ENCODE results near the gene CLVS2.

CLVS2 gene

DNA sequence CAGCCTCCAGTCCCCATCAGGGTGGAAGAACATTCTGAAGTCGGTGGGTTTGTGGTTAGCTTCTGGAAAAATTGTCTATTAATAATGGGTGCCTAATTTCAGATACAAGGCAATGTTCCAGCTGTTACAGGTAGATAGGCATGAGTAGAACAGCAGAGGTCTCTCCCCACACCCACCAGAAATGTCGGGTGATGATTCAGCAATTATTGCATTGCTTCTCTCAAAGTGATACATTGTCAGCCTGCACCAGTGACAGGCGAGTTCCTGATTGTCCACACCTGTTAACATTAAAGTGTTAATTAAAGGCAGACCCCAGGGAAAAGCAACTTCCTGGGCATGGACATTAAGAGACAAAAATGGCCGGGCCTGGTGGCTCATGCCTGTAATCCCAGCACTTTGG is 18.9 kb upstream of the CLVS2 start:
- ChIA-PET POLR2A (no interaction called here), CTCF (no interaction called here)
- Histone ChIP-seq H3K4me3 (ENCODE audit: control insufficient read depth in 1 of 7, extremely low read depth in 1 of 7, insufficient read depth in 4 of 7, low read depth in 2 of 7, low read length in 6 of 7) (no peak overlapping the region), H3K36me3 (ENCODE audit: control insufficient read depth in 4 of 4, insufficient read depth in 4 of 4, low read length in 3 of 4) (no peaks in the 10 kb centered on the region), H3K27me3 (replicated peaks in 2 of 5; ENCODE audit: control insufficient read depth in 4 of 5, insufficient read depth in 5 of 5, low read length in 4 of 5) (no peaks in the 10 kb centered on the region), H3K9me3 (ENCODE audit: control extremely low read depth in 1 of 5, control insufficient read depth in 4 of 5, insufficient read depth in 2 of 5, low read depth in 1 of 5, low read length in 4 of 5) (no peaks in the 10 kb centered on the region), H3K27ac (ENCODE audit: insufficient read depth in 1 of 2, low read depth in 1 of 2, low read length in 2 of 2, poor library complexity in 1 of 2, severe bottlenecking in 2 of 2) (no peak overlapping the region), H3K4me1 (ENCODE audit: control extremely low read depth in 1 of 4, control insufficient read depth in 4 of 4, insufficient read depth in 4 of 4, low read length in 3 of 4) (no peaks in the 10 kb centered on the region)
- no peak for DNase-seq
- WGBS (ENCODE audit: insufficient coverage): 86% methylated on average over 3 of the region's 4 CpGs

DNA sequence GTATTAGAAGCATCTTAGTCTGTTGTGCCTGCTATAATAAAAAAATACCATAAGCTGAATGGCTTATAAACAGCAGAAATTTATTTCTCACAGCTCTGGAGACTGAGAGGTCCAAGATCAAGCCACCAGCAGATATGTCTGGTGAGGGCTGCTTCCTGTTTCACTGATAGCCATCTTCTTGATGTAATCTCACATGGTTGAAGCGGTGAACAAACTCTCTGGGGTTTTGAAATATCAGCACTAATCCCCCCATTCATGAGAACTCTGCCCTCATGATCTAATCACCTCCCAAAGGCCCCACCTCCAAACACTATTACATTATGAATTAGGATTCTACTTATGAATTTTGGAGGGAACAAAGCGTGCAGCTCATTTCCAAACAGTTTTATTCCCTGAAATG is 11.6 kb upstream of the CLVS2 start:
- no peaks in the 10 kb centered on the region for H3K27me3 ChIP-seq (replicated peaks in 2 of 5; ENCODE audit: control insufficient read depth in 4 of 5, insufficient read depth in 5 of 5, low read length in 4 of 5)
- no peaks in the 10 kb centered on the region for H3K4me1 ChIP-seq (ENCODE audit: control extremely low read depth in 1 of 4, control insufficient read depth in 4 of 4, insufficient read depth in 4 of 4, low read length in 3 of 4)
- CTCF ChIA-PET: no interaction called here
- no peaks in the 10 kb centered on the region for H3K9me3 ChIP-seq (ENCODE audit: control extremely low read depth in 1 of 5, control insufficient read depth in 4 of 5, insufficient read depth in 2 of 5, low read depth in 1 of 5, low read length in 4 of 5)
- 20% methylated on average over 1 of the region's 2 CpGs for WGBS (ENCODE audit: insufficient coverage)
- no peak for DNase-seq
- no peaks in the 10 kb centered on the region for H3K36me3 ChIP-seq (ENCODE audit: control insufficient read depth in 4 of 4, insufficient read depth in 4 of 4, low read length in 3 of 4)
- H3K27ac ChIP-seq (ENCODE audit: insufficient read depth in 1 of 2, low read depth in 1 of 2, low read length in 2 of 2, poor library complexity in 1 of 2, severe bottlenecking in 2 of 2): no peak overlapping the region
- POLR2A ChIA-PET: no interaction called here
- H3K4me3 ChIP-seq (ENCODE audit: control insufficient read depth in 1 of 7, extremely low read depth in 1 of 7, insufficient read depth in 4 of 7, low read depth in 2 of 7, low read length in 6 of 7): no peak overlapping the region

GRCh38 chr6:122994256-122994655 is 1.8 kb upstream of the CLVS2 start:
- Histone ChIP-seq H3K9me3 (ENCODE audit: control extremely low read depth in 1 of 5, control insufficient read depth in 4 of 5, insufficient read depth in 2 of 5, low read depth in 1 of 5, low read length in 4 of 5) (peaks cover 0 to 2% (median 0%) of the 10 kb centered on the region in 5 experiments), H3K4me3 (ENCODE audit: control insufficient read depth in 1 of 7, extremely low read depth in 1 of 7, insufficient read depth in 4 of 7, low read depth in 2 of 7, low read length in 6 of 7) (no peak overlapping the region), H3K36me3 (ENCODE audit: control insufficient read depth in 4 of 4, insufficient read depth in 4 of 4, low read length in 3 of 4) (no peaks in the 10 kb centered on the region), H3K27me3 (replicated peaks in 2 of 5; ENCODE audit: control insufficient read depth in 4 of 5, insufficient read depth in 5 of 5, low read length in 4 of 5) (peaks cover 12 to 52% (median 40%) of the 10 kb centered on the region in 5 experiments), H3K4me1 (ENCODE audit: control extremely low read depth in 1 of 4, control insufficient read depth in 4 of 4, insufficient read depth in 4 of 4, low read length in 3 of 4) (peaks cover 0 to 8% (median 3%) of the 10 kb centered on the region in 4 experiments), H3K27ac (ENCODE audit: insufficient read depth in 1 of 2, low read depth in 1 of 2, low read length in 2 of 2, poor library complexity in 1 of 2, severe bottlenecking in 2 of 2) (no peak overlapping the region)
- CTCF ChIA-PET: no interaction called here
- WGBS (ENCODE audit: insufficient coverage): 73% methylated on average over 3 of the region's 3 CpGs
- POLR2A ChIA-PET: no interaction called here
- DNase-seq: no peak

DNA sequence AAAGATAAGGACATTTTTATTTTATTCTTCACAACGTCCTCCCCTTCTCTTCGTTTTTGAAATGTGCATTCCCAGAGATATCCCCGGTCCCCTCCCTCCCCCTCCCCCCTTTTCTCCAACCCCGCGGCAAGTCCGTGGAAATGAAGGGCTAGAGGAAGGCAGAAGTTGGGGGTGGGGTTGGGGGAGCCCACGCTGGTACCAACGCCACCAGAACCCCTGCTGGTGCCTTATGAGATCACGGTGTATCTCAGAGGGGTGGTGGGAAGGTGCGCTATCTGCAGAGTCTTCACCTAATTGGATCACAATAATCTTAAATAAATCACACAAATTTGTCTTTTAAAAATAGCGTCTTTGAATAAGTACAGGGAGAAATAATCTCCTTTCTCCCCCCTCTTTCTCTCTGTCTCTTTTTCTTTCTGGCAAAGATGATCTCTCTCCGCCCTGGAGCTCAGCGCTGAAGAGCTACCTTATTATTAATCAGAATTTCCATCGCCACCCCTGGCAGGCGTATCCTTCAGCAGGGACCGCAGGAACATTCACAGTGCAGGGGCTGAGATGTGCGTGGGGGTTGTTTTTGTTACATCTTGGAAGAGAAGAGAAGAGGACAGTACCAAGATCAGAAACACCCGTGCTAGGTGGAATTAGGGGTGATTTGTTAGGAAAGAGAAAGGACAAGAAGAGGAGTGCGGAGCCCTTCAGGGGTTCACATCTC is 915 bp downstream of the CLVS2 start:
- peaks cover 0 to 8% (median 3%) of the 10 kb centered on the region in 4 experiments for H3K4me1 ChIP-seq (ENCODE audit: control extremely low read depth in 1 of 4, control insufficient read depth in 4 of 4, insufficient read depth in 4 of 4, low read length in 3 of 4)

GRCh38 chr6:122997541-122998150 is 1.6 kb downstream of the CLVS2 start:
- H3K27ac ChIP-seq (ENCODE audit: insufficient read depth in 1 of 2, low read depth in 1 of 2, low read length in 2 of 2, poor library complexity in 1 of 2, severe bottlenecking in 2 of 2): no peak overlapping the region
- ChIA-PET CTCF (no interaction called here), POLR2A (no interaction called here)
- H3K9me3 ChIP-seq (ENCODE audit: control extremely low read depth in 1 of 5, control insufficient read depth in 4 of 5, insufficient read depth in 2 of 5, low read depth in 1 of 5, low read length in 4 of 5): peaks cover 0 to 2% (median 0%) of the 10 kb centered on the region in 5 experiments
- H3K4me1 ChIP-seq (ENCODE audit: control extremely low read depth in 1 of 4, control insufficient read depth in 4 of 4, insufficient read depth in 4 of 4, low read length in 3 of 4): peaks cover 0 to 8% (median 3%) of the 10 kb centered on the region in 4 experiments
- H3K36me3 ChIP-seq (ENCODE audit: control insufficient read depth in 4 of 4, insufficient read depth in 4 of 4, low read length in 3 of 4): no peaks in the 10 kb centered on the region
- peaks cover 12 to 59% (median 35%) of the 10 kb centered on the region in 5 experiments for H3K27me3 ChIP-seq (replicated peaks in 2 of 5; ENCODE audit: control insufficient read depth in 4 of 5, insufficient read depth in 5 of 5, low read length in 4 of 5)
- no peak overlapping the region for H3K4me3 ChIP-seq (ENCODE audit: control insufficient read depth in 1 of 7, extremely low read depth in 1 of 7, insufficient read depth in 4 of 7, low read depth in 2 of 7, low read length in 6 of 7)
- WGBS (ENCODE audit: insufficient coverage): 91% methylated on average over 13 of the region's 13 CpGs
- no peak for DNase-seq

More for the DNA sequence above, 915 bp downstream of the CLVS2 start:
- no peak for DNase-seq
- Histone ChIP-seq H3K27me3 (replicated peaks in 2 of 5; ENCODE audit: control insufficient read depth in 4 of 5, insufficient read depth in 5 of 5, low read length in 4 of 5) (peaks cover 12 to 59% (median 38%) of the 10 kb centered on the region in 5 experiments), H3K36me3 (ENCODE audit: control insufficient read depth in 4 of 4, insufficient read depth in 4 of 4, low read length in 3 of 4) (no peaks in the 10 kb centered on the region), H3K27ac (ENCODE audit: insufficient read depth in 1 of 2, low read depth in 1 of 2, low read length in 2 of 2, poor library complexity in 1 of 2, severe bottlenecking in 2 of 2) (no peak overlapping the region), H3K9me3 (ENCODE audit: control extremely low read depth in 1 of 5, control insufficient read depth in 4 of 5, insufficient read depth in 2 of 5, low read depth in 1 of 5, low read length in 4 of 5) (peaks cover 0 to 2% (median 0%) of the 10 kb centered on the region in 5 experiments), H3K4me3 (ENCODE audit: control insufficient read depth in 1 of 7, extremely low read depth in 1 of 7, insufficient read depth in 4 of 7, low read depth in 2 of 7, low read length in 6 of 7) (no peak overlapping the region)
- WGBS (ENCODE audit: insufficient coverage): 61% methylated on average over 3 of the region's 19 CpGs
- ChIA-PET CTCF (no interaction called here), POLR2A (no interaction called here)

- Histone ChIP-seq H3K27me3 (replicated peaks in 2 of 5; ENCODE audit: control insufficient read depth in 4 of 5, insufficient read depth in 5 of 5, low read length in 4 of 5) (peaks cover 12 to 59% (median 35%) of the 10 kb centered on the region in 5 experiments), H3K27ac (ENCODE audit: insufficient read depth in 1 of 2, low read depth in 1 of 2, low read length in 2 of 2, poor library complexity in 1 of 2, severe bottlenecking in 2 of 2) (no peak overlapping the region), H3K9me3 (ENCODE audit: control extremely low read depth in 1 of 5, control insufficient read depth in 4 of 5, insufficient read depth in 2 of 5, low read depth in 1 of 5, low read length in 4 of 5) (peaks cover 0 to 2% (median 0%) of the 10 kb centered on the region in 5 experiments), H3K4me3 (ENCODE audit: control insufficient read depth in 1 of 7, extremely low read depth in 1 of 7, insufficient read depth in 4 of 7, low read depth in 2 of 7, low read length in 6 of 7) (no peak overlapping the region), H3K36me3 (ENCODE audit: control insufficient read depth in 4 of 4, insufficient read depth in 4 of 4, low read length in 3 of 4) (no peaks in the 10 kb centered on the region), H3K4me1 (ENCODE audit: control extremely low read depth in 1 of 4, control insufficient read depth in 4 of 4, insufficient read depth in 4 of 4, low read length in 3 of 4) (peaks cover 0 to 8% (median 3%) of the 10 kb centered on the region in 4 experiments)
- ChIA-PET CTCF (no interaction called here), POLR2A (no interaction called here)
- DNase-seq: no peak
- 50% methylated on average over 1 of the region's 5 CpGs for WGBS (ENCODE audit: insufficient coverage)
Measured at GRCh38 chr6:122998403-122998975, 2.5 kb downstream of the CLVS2 start.

DNA sequence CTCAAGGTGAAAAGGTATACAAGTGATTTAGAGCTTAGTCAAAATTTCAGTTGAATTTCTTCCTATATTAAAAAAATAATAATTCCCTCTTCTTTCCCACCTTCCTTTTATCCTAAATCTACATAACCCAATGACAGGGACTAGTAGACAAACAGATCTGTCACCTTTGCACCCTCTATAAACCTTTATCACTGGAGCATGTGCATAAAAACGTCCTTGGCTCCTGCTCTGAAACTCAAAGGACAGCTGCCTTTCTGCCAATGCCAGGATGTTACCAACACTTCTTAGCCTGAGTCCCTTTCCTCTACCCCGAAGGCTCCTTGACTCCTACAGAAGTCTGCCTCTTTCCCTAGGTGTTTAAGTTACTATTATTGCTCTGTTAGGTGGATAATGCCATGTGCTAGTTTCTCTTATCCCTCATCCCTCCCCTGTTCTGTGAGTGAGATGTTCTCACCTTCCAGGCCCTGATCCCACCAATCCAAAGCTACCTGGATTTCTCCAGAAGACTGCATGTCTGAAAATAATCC is 4.3 kb downstream of the CLVS2 start:
- Histone ChIP-seq H3K36me3 (ENCODE audit: control insufficient read depth in 4 of 4, insufficient read depth in 4 of 4, low read length in 3 of 4) (no peaks in the 10 kb centered on the region), H3K4me3 (ENCODE audit: control insufficient read depth in 1 of 7, extremely low read depth in 1 of 7, insufficient read depth in 4 of 7, low read depth in 2 of 7, low read length in 6 of 7) (no peak overlapping the region), H3K27me3 (replicated peaks in 2 of 5; ENCODE audit: control insufficient read depth in 4 of 5, insufficient read depth in 5 of 5, low read length in 4 of 5) (peaks cover 4 to 46% (median 22%) of the 10 kb centered on the region in 5 experiments), H3K4me1 (ENCODE audit: control extremely low read depth in 1 of 4, control insufficient read depth in 4 of 4, insufficient read depth in 4 of 4, low read length in 3 of 4) (peaks cover 0 to 8% (median 3%) of the 10 kb centered on the region in 4 experiments), H3K27ac (ENCODE audit: insufficient read depth in 1 of 2, low read depth in 1 of 2, low read length in 2 of 2, poor library complexity in 1 of 2, severe bottlenecking in 2 of 2) (no peak overlapping the region), H3K9me3 (ENCODE audit: control extremely low read depth in 1 of 5, control insufficient read depth in 4 of 5, insufficient read depth in 2 of 5, low read depth in 1 of 5, low read length in 4 of 5) (peaks cover 0 to 2% (median 0%) of the 10 kb centered on the region in 5 experiments)
- 0% methylated on average over 1 of the region's 2 CpGs for WGBS (ENCODE audit: insufficient coverage)
- DNase-seq: no peak
- POLR2A ChIA-PET: no interaction called here
- CTCF ChIA-PET: no interaction called here

Measured in common myeloid progenitor, CD34-positive (primary cell).